HG02840 (cell line): ENCODE data around the gene NKX1-2.
"Not testable (repeated sequence)": the region's sequence is repeated elsewhere in the genome, so short reads cannot be mapped to it uniquely, and the experiment has no call there.

Source experiments
- ATAC-seq: cut with Tn5 transposase; IDR thresholded peaks from one replicate; pipeline ENCODE4 v1.9.1; 2021; ENCODE audit warnings: mild to moderate bottlenecking, moderate library complexity, moderate number of reproducible peaks; ENCODE audit not compliant: unreplicated experiment, low FRiP score

Gene NKX1-2

GRCh38 chr10:124453960-124454610 is 4.2 kb upstream of the NKX1-2 start:
- ATAC-seq = no peak

- no peak for ATAC-seq
These were observed 1.4 kb upstream of the NKX1-2 start for GRCh38 chr10:124451276-124451675.

GRCh38 chr10:124450783-124451057 is 885 bp upstream of the NKX1-2 start:
- no peak for ATAC-seq

- ATAC-seq = no peak
These were observed 444 bp downstream of the NKX1-2 start for GRCh38 chr10:124449170-124450011.

GRCh38 chr10:124448696-124449169 is 1.1 kb downstream of the NKX1-2 start:
- no peak for ATAC-seq

GRCh38 chr10:124447751-124448466 is 1.9 kb downstream of the NKX1-2 start:
- ATAC-seq = no peak

GRCh38 chr10:124446830-124447750 is 2.7 kb downstream of the NKX1-2 start:
- ATAC-seq = no peak

GRCh38 chr10:124441694-124442093 is 8.1 kb downstream of the NKX1-2 start:
- not testable (repeated sequence) for ATAC-seq

- ATAC-seq = no peak
These were observed 13.6 kb downstream of the NKX1-2 start for GRCh38 chr10:124436191-124436638.

GRCh38 chr10:124435683-124436082 is 14.2 kb downstream of the NKX1-2 start:
- ATAC-seq = not testable (repeated sequence)

- no peak for ATAC-seq
These were observed 16.4 kb downstream of the NKX1-2 start for GRCh38 chr10:124433461-124433860.

- ATAC-seq = no peak
These were observed 19.8 kb downstream of the NKX1-2 start for GRCh38 chr10:124430077-124430476.

- ATAC-seq = no peak
These were observed 20.3 kb downstream of the NKX1-2 start for GRCh38 chr10:124429576-124429975.

- no peak for ATAC-seq
These were observed 21.5 kb downstream of the NKX1-2 start for GRCh38 chr10:124428207-124428777.

- no peak for ATAC-seq
These were observed 24.4 kb downstream of the NKX1-2 start for GRCh38 chr10:124425227-124425962.

GRCh38 chr10:124423813-124424212 is 26.0 kb downstream of the NKX1-2 start:
- no peak for ATAC-seq

GRCh38 chr10:124422742-124423141 is 27.1 kb downstream of the NKX1-2 start:
- no peak for ATAC-seq

GRCh38 chr10:124420254-124420653 is 29.6 kb downstream of the NKX1-2 start:
- no peak for ATAC-seq

GRCh38 chr10:124419635-124420034 is 30.2 kb downstream of the NKX1-2 start:
- ATAC-seq = no peak
